ENCODE results near the gene CACNG3.
"Not testable (repeated sequence)": the region's sequence is repeated elsewhere in the genome, so short reads cannot be mapped to it uniquely, and the experiment has no call there.

Gene CACNG3

GRCh38 chr16:24255456-24256371 is at the start of gene CACNG3:
CACNG3 (plus strand) TSS chr16:24256335; CDS start chr16:24256755, 420 bp downstream.
- peak; percentile 9 for DNase-seq (ENCODE audit: low spot score)

GRCh38 chr16:24206926-24207325 is 49.2 kb upstream of the CACNG3 start:
- no peak for DNase-seq (ENCODE audit: low spot score)

- no peak for DNase-seq (ENCODE audit: low spot score)
Observed at GRCh38 chr16:24208710-24209109, 47.4 kb upstream of the CACNG3 start.

GRCh38 chr16:24214992-24215391 is 41.1 kb upstream of the CACNG3 start:
- DNase-seq (ENCODE audit: low spot score): no peak

GRCh38 chr16:24216961-24217360 is 39.2 kb upstream of the CACNG3 start:
- no peak for DNase-seq (ENCODE audit: low spot score)

- DNase-seq (ENCODE audit: low spot score): no peak
Observed at GRCh38 chr16:24217461-24217860, 38.7 kb upstream of the CACNG3 start.

GRCh38 chr16:24218299-24218698 is 37.8 kb upstream of the CACNG3 start:
- no peak for DNase-seq (ENCODE audit: low spot score)

GRCh38 chr16:24221219-24221618 is 34.9 kb upstream of the CACNG3 start:
- DNase-seq (ENCODE audit: low spot score): no peak

- no peak for DNase-seq (ENCODE audit: low spot score)
Observed at GRCh38 chr16:24228514-24228913, 27.6 kb upstream of the CACNG3 start.

GRCh38 chr16:24232936-24233335 is 23.2 kb upstream of the CACNG3 start:
- DNase-seq (ENCODE audit: low spot score): no peak

- no peak for DNase-seq (ENCODE audit: low spot score)
Observed at GRCh38 chr16:24234737-24235136, 21.4 kb upstream of the CACNG3 start.

GRCh38 chr16:24235806-24236205 is 20.3 kb upstream of the CACNG3 start:
- no peak for DNase-seq (ENCODE audit: low spot score)

GRCh38 chr16:24238846-24239245 is 17.3 kb upstream of the CACNG3 start:
- not testable (repeated sequence) for DNase-seq (ENCODE audit: low spot score)

GRCh38 chr16:24246911-24247607 is 9.1 kb upstream of the CACNG3 start:
- DNase-seq (ENCODE audit: low spot score): no peak

- peak; percentile 50 for DNase-seq (ENCODE audit: low spot score)
Observed at GRCh38 chr16:24253192-24253591, 2.9 kb upstream of the CACNG3 start.

- no peak for DNase-seq (ENCODE audit: low spot score)
Observed at GRCh38 chr16:24257958-24258357, 1.8 kb downstream of the CACNG3 start.

GRCh38 chr16:24258791-24259190 is 2.7 kb downstream of the CACNG3 start:
- no peak for DNase-seq (ENCODE audit: low spot score)

- no peak for DNase-seq (ENCODE audit: low spot score)
Observed at GRCh38 chr16:24262816-24263215, 6.7 kb downstream of the CACNG3 start.

- DNase-seq (ENCODE audit: low spot score): no peak
Observed at GRCh38 chr16:24270721-24271442, 14.7 kb downstream of the CACNG3 start.

- no peak for DNase-seq (ENCODE audit: low spot score)
Observed at GRCh38 chr16:24272379-24272778, 16.2 kb downstream of the CACNG3 start.

GRCh38 chr16:24273508-24274182 is 17.5 kb downstream of the CACNG3 start:
- no peak for DNase-seq (ENCODE audit: low spot score)

GRCh38 chr16:24275413-24275812 is 19.3 kb downstream of the CACNG3 start:
- no peak for DNase-seq (ENCODE audit: low spot score)
